Activated CD4-positive, alpha-beta T cell treated with anti-CD3 and anti-CD28 coated beads for 1 hour (primary cell): ENCODE data around the gene NHSL2.
"Not testable (repeated sequence)": the region's sequence is repeated elsewhere in the genome, so short reads cannot be mapped to it uniquely, and the experiment has no call there.

Source experiments
- DNase-seq: peaks from one replicate; pipeline ENCODE4 v3.0.0-alpha.2; 2020

Gene NHSL2

GRCh38 chrX:72045552-72046277, 135.1 kb downstream of the NHSL2 start:
- DNase-seq, result no peak

- no peak for DNase-seq
Observed at GRCh38 chrX:72046447-72046846, 135.8 kb downstream of the NHSL2 start.

GRCh38 chrX:72048510-72049455, 138.1 kb downstream of the NHSL2 start:
- DNase-seq, result no peak

GRCh38 chrX:72050011-72050410, 139.4 kb downstream of the NHSL2 start:
- DNase-seq, result no peak

GRCh38 chrX:72051589-72051988, 140.9 kb downstream of the NHSL2 start:
- no peak for DNase-seq

- no peak for DNase-seq
Observed at GRCh38 chrX:72052415-72053090, 141.9 kb downstream of the NHSL2 start.

GRCh38 chrX:72053508-72053907, 142.9 kb downstream of the NHSL2 start:
- DNase-seq, result no peak

GRCh38 chrX:72054779-72055489, 144.3 kb downstream of the NHSL2 start:
- DNase-seq, result no peak

GRCh38 chrX:72057331-72057730, 146.7 kb downstream of the NHSL2 start:
- no peak for DNase-seq

GRCh38 chrX:72057849-72058248, 147.2 kb downstream of the NHSL2 start:
- no peak for DNase-seq

GRCh38 chrX:72058346-72058745, 147.7 kb downstream of the NHSL2 start:
- not testable (repeated sequence) for DNase-seq

- no peak for DNase-seq
Observed at GRCh38 chrX:72060196-72060920, 149.7 kb downstream of the NHSL2 start.

GRCh38 chrX:72060921-72061490, 150.4 kb downstream of the NHSL2 start:
- DNase-seq, result no peak

GRCh38 chrX:72062916-72063315, 152.3 kb downstream of the NHSL2 start:
- no peak for DNase-seq

- no peak for DNase-seq
Observed at GRCh38 chrX:72069350-72070160, 158.9 kb downstream of the NHSL2 start.

GRCh38 chrX:72071213-72071612, 160.6 kb downstream of the NHSL2 start:
- DNase-seq, result no peak

GRCh38 chrX:72073633-72074032, 163.0 kb downstream of the NHSL2 start:
- no peak for DNase-seq

- DNase-seq, result no peak
Observed at GRCh38 chrX:72078411-72078810, 167.8 kb downstream of the NHSL2 start.

GRCh38 chrX:72079607-72080006, 169.0 kb downstream of the NHSL2 start:
- no peak for DNase-seq

GRCh38 chrX:72080150-72080549, 169.5 kb downstream of the NHSL2 start:
- DNase-seq, result no peak

- DNase-seq, result no peak
Observed at GRCh38 chrX:72080800-72081199, 170.2 kb downstream of the NHSL2 start.
